GM19193 (cell line): ENCODE data around the gene NPPC.

ENCODE experiments used
- POLR2A ChIP-seq: IDR thresholded peaks from 4 replicates; pipeline ENCODE4 v1.6.1; 2011; ENCODE audit not compliant: insufficient read depth, insufficient read length; ENCODE audit errors: extremely low read depth

Gene NPPC

DNA sequence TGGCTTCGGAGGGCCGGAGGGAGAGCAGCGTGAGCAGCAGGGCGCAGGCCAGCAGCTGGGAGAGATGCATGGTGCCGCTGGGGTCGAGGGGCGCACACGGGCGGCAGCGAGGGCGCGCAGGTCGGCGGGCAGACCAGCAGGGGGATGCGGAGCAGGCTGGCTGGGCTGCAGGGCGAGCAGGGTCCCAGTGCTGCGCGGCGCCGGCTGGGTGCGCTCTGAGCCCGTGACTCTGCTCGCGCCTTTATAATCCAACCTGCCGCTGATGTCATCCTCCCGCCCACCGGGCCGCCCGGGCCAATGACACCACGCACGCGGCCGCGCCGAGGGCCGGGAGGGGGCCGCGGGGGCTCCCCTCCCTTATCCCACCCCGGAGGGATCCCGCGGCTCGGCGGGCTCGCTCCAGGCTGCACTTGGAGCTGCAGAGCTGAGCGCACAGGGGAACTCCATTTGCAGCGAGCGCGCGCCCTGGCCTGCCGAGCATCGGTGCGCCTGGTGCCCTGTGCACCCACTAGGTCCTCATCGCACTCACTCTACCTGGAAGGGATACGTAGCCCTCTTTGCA, at the start of gene NPPC:
TSS of gene NPPC (minus strand) at position 217 of the 562 bp plus-strand sequence. CDS start at position 70, 147 bp downstream.
- TF ChIP-seq POLR2A: no peak

- TF ChIP-seq POLR2A: no peak
Observed at GRCh38 chr2:231975001-231975400, 48.8 kb upstream of the NPPC start.

DNA sequence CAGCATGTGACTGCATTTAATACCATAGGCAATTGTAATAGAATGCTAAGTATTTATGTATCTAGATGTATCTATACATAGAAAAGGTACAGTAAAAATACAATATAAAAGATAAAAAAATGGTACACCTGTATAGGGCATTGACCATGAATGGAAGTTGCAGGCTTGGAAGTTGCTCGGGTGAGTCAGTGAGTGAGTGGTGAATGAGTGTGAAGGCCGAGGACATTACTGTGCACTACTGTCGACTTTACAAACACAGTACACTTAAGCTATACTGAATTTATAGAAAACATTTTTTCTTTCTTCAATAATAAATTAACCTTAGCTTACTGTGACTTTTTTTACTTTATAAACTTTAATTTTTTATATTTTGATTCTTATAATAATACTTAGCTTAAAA, 44.3 kb upstream of the NPPC start:
- no peak for TF ChIP-seq POLR2A

DNA sequence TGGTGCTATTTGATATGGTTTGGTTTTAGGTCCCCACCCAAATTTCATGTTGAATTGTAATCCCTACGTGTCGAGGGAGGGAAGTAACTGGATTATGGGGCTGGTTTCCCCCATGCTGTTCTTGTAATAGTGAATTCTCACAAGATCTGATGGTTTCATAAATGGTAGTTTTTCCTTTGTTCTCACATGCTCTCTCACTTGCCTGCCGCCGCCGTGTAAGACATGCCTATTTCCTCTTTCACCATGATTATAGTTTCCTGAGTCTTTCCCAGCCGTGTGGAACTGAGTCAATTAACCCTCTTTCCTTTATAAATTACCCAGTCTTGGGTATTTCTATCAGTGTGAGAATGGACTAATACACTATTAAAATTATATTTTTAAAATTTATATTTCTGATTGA, 42.6 kb upstream of the NPPC start:
- TF ChIP-seq POLR2A: no peak

DNA sequence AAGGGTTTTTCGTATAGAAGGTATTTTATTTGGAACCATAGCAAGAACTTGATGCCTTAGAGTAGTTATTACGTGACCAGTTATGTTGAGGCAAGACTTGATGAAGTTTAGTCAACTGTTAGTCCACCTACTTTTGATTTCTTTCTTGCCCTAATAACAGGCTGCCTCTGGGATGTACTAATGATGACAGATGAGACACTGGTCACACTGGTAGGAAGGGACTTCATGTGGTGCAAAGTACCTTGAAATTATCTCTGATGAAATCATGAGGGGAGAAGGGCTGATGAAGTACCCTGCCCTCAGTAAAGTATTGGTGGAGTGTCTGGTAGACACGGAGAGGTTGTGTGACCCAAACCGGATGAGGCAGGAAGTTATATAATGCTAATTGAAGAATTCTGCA, 40.7 kb upstream of the NPPC start:
- TF ChIP-seq POLR2A: no peak

DNA sequence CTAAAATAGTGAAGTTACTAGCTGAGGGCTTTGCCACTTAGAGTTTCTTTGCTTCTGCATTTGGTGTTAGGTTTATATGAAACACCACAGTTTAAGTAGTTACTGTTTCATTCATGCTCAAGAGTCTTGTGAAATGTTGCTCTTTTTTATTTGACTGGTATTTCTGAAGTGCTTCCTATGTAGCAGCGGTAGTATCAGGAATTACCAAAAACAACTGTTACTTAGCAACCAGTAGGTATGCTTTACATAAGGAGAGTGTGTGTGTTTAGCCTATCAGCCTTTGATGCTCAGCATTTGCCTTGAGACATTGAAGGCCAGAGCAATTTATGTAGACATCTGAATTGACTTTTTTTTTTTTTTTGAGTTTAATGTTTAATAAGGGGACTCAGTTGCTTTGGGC, 38.9 kb upstream of the NPPC start:
- TF ChIP-seq POLR2A: no peak

DNA sequence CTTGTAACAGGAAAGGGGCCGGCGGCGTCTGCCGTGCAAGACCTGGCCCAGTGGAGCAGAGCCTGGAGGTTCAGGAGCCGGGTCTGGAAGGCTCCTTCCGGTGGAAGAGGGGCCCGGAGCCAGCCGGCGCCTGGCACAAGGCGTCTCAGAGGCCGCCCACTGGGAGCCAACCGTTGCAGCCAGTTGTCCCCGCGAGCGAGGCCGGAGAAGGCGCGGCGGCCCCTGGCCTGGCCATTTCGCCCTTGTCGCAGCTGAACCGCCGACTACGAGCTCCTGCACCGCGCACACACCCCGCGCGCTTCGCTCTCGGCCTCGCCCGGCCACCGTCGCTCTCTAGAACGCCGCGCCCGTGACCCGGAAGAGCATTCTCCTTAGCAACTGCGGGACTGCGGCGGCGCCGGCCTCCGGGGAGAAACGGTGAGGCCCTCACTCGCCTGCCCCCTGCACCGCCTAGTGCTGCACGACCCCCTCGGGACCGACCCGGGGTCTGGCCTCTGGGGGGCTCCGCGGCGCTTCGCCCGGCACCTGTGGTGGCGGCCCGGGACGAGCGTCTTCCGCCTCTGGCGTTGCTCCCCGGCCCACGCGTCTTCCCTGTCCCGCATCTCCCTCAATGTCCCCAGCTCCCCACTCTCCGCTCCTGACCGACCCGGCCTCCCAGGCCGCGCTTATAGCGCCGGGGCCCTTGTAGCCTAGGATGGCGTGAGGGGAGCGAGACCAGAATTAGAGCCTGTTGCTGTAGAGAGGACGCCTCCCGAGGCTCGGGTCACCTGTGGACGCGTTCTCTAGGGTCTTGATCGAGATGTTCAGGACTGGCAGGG, 35.4 kb upstream of the NPPC start, which contains the start of gene DIS3L2:
TSS of gene DIS3L2 (plus strand) at position 365 of the 818 bp plus-strand sequence. CDS start 53,215 bp downstream, outside the sequence.
- TF ChIP-seq POLR2A: peak; percentile 76

DNA sequence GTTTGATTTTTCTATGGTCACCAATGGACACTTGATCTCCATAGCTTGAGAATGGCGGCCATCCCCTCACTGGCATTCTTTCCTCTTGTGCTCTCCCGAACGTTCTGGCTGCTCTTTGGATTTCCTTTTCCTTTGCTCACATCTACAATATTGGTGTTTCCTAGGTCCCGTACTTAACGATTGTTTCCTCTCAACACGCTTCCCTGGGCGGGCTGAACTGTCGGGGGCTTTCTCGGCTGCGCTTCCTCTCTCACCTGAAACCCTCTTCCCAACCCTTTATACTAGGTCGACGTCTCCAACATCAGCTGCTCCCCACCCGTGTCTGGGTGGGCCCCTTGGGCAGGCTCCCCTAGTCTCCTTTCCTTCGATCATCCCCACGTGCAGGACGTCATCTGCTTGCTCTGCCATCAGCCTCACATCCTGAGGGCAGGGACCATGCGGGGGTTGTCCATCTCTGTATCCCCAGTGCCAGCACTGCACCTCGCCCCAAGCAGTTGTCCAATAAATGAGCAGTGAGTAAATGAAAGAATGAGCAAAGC, 34.7 kb upstream of the NPPC start:
- TF ChIP-seq POLR2A: no peak

DNA sequence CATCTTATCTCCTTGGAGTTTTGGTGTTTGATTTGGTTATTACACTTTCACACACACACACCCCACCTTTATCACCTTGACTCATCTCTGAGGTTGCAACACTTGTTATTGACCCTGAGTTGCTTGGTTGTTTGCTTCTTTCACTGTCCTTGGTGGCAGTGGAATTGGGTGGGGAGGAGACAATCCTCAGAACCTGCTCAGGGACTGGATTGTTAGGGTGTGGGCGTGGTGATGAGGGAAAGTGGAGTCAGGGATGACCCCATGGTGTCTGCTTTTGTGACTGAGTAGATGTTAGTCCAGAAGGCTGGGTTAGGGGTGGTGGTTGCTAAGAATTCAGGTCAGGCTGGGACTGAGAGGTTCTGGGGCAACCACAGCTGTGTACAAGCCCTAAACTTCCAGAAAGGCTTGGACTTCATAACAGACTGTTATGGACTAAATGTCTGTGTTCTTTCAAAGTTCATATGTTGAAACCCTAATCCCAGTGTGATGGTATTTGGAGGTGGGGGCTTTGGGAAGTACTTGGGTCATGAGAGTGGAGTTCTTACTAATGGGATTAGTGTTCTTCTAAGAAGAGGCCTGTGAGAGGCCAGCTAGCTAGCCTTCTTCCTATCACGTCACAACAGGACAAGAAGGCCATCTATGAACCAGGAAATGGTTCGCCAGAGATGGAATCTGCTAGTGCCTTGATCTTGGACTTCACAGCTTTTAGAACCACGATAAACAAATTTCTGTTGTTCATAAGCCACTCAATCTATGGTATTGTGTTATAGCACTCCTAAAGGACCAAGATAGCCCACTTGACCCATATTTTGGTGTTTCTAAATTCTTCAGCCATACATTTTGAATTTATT, 31.9 kb upstream of the NPPC start:
- TF ChIP-seq POLR2A: no peak

DNA sequence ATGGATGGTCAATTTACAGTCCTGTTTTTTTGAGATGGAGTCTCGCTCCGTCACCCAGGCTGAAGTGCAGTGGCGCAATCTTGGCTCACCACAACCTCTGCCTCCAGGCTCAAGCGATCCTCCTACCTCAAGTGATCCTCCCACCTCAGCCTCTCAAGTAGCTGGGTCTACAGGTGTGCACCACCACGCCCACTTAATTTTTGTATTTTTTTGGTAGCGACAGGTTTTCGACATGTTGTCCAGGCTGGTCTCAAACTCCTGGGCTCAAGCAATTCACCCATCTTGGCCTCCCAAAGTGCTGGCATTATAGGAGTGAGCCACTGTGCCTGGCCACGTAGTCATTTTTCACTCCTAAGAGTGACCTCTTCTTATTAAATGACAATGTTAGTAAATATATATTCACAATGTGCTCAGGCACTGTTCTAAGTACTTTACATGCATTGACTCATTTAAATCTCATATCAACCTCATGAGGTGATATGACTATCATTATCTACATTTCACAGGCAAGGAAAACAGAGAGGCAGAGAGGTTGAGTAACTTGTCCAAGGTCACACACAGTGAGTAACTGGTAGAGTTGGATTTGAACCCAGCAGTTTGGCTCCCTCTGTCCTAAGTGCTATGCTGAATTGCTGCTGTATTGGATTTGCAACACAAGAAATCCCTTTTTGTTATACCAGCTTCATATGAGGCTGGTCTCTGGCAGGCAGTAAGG, 29.7 kb upstream of the NPPC start:
- no peak for TF ChIP-seq POLR2A

- no peak for TF ChIP-seq POLR2A
Observed at GRCh38 chr2:231951452-231952035, 25.3 kb upstream of the NPPC start.

DNA sequence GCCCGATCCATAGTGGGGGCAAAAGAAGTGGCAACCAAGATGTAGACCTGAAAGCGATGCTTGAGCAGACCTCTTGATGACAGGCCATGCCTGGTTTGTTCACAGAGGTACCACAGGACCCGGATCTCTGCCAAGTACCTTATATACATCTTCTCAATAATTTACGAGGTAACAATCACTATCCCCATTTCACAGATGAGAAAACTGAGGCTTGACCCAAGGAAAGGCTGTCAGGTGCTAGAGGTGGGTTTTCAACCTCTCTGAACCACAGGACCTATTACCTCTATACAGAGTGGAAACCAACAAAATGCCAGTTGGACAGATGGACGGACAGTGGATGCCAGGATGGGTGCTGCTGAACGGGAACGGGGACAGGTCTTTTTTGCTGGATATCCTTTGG, 21.5 kb upstream of the NPPC start:
- TF ChIP-seq POLR2A: no peak

DNA sequence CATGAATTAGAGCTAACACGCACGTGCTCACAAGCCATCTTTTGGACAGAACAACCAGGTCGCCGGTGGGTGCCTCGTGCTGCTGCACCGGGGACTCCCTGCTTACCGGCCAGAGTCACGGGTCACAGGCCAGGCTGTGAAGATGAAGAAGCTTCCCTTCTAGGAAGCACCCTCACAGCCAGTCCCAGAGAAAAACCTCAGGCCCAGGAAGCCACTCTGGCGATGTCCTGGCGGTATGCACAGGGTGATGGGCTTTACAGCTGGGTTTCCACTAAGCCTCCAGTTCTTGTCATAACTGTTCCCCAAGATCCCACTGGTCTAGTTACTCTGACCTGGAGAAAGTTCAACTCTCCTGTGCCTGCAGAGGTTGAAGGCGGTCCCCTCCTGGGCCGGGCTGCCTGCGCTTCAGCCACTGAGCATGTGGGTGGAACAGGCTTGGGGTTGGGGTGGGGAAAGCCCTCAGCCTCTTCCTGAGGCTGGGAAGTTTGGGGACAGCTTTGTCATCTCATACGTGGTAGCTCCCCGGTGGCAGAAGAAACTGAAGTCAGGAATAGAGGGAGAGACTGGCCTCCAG, 20.1 kb upstream of the NPPC start:
- no peak for TF ChIP-seq POLR2A

DNA sequence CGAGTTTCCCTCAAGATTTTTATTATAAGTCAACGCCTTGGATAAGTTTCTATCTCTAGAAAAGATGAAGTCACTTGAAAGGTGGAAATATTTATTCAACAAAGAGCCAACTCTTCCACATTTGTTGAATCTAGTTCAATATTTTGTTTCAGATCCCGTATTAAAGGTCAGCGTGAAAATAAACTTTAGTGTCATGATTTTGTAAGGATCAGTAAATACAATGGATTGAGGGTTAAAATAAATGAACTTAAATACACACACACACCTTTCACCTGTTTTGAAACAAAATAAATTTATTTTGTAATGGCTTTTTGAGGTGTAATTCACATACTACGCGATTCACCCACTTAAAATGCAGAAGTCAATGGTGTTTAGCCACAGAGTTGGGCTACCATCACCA, 16.0 kb upstream of the NPPC start:
- TF ChIP-seq POLR2A: no peak
